ENCODE results near the gene MYOG.

DNA sequence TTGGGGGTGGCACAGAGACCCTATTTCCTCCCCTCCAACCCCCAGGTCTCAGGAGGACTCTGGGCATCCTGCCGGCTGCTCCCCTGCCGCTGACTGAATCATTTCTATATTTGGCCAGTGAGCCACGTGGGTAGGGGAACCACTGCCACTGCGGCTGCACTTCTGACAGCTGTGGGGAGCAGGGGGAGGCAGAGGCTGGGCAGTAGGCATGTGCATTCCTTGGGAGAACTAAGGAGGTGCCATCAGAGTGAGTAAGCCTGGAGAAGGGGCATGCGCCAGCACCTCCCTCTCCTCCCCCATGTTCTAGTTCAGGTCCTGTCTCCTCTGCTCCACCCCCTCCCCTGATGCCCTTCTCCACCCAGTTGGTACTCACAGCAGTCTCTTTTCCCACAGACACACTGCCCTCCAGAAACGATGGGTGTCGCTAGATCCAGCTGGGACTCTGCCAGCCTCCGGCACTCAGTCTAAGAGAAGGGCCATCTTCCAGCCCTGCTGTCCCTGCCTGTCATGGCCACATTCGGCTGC, 47.5 kb downstream of the MYOG start:
- TF ChIP-seq, protein P1, sequence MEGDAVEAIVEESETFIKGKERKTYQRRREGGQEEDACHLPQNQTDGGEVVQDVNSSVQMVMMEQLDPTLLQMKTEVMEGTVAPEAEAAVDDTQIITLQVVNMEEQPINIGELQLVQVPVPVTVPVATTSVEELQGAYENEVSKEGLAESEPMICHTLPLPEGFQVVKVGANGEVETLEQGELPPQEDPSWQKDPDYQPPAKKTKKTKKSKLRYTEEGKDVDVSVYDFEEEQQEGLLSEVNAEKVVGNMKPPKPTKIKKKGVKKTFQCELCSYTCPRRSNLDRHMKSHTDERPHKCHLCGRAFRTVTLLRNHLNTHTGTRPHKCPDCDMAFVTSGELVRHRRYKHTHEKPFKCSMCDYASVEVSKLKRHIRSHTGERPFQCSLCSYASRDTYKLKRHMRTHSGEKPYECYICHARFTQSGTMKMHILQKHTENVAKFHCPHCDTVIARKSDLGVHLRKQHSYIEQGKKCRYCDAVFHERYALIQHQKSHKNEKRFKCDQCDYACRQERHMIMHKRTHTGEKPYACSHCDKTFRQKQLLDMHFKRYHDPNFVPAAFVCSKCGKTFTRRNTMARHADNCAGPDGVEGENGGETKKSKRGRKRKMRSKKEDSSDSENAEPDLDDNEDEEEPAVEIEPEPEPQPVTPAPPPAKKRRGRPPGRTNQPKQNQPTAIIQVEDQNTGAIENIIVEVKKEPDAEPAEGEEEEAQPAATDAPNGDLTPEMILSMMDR (optimal IDR thresholded peaks at IDR 0.05 in 1 of 3, IDR thresholded peaks at IDR 0.05 in 1 of 3, conservative IDR thresholded peaks at IDR 0.05 in 1 of 3; ENCODE audit: extremely low read depth in 1 of 3, insufficient read depth in 2 of 3, low read length in 3 of 3), result peak in 2 of 3 experiments; percentile 15 to 38
- TF ChIP-seq EZH2 (IDR thresholded peaks at IDR 0.05; ENCODE audit: low read length), result no peak
